ENCODE results near the gene DMC1.
"Not testable (repeated sequence)": the region's sequence is repeated elsewhere in the genome, so short reads cannot be mapped to it uniquely, and the experiment has no call there.

DMC1 gene

DNA sequence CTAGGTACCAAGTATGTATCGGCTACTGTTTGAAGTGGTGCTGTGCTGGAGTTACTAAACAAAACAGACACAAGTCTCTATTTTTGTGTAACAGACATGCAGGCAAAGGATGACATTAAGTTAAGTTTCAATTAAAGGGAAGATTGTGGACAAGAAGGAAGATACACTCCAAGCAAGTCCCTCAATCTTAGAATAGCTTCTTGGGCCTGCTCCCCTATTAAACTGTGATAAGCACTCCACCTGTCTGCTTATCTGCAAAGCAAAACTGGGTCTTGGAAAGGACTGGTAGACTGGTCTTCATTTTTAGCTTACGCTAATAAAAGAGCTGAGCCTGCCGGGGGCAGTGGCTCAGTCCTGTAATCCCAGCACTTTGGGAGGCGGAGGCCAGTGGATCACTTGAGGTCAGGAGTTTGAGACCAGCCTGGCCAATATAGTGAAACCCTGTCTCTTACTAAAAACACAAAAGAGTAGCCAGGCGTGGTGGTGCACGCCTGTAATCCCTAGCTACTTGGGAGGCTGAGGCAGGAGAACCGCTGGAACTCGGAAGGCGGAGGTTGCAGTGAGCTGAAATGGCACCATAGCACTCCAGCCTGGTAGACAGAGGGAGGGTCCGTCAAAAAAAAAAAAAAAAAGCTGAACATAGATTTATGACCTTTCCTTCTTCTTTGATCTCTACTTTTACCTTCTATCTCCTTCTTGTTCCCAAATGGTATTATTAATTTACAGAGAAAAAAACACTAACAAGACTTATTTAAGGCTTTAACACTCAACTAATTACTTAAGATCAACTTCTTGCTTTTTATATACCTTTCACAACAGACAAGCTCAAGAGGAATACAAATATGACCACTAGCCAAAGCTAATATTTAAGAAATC lies 67.9 kb downstream of the DMC1 start:
- no peak for DNase-seq (ENCODE audit: low read depth)

DNA sequence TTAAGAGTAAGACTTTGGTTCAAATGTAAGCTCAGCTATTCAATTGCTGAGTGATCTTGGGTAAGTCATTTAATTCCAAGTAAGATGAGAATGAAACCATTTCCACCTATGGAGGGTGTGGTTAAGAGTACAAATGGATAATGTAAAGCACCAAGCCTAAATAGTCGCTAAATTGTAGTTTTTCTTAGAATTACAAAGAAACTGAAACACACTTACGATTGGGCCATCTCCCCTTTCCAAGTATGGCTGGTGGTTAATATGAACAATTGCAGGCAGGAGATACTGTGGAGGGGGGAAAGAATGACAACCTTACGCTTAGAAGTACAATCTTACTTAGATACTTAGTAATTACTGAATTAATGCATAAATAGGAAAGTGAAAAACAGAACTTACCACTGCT lies 72.1 kb downstream of the DMC1 start:
- DNase-seq (ENCODE audit: low read depth) = no peak

DNA sequence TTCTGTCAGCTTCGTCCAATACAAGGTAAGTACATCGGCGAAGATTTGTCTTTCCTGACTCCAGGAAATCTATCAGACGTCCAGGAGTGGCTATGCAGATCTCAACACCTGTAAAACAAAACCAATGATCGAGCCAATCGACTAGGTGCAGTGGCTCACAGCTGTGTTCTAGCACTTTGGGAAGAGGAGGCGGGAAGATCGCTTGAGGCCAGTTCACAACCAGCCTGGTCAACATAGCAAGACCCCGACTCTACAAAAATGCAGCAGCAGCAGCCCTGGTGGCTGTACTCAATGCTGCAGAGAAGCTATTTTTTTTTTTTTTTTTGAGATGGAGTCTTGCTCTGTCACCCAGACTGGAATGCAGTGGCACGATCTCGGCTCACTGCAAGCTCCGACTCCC lies 75.0 kb downstream of the DMC1 start:
- no peak for DNase-seq (ENCODE audit: low read depth)

DNA sequence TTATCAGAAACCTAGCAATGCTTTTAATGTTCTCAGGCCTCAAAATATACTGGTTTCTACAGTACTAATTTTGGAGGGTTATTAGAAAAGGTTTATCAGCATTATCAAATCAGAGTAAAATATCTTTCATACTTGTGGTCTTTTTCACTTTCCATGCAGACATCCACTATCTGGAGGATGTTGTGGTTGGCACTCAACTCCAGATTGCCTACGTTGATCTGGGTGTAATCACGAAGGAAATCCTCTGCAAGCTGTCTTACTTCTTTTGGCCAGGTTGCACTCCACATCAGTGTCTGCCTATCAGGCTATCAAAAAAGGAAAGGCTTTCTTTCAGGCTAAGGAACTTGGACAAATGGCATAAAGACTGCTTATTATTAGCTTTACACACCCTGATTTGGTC lies 75.5 kb downstream of the DMC1 start:
- no peak for DNase-seq (ENCODE audit: low read depth)

DNA sequence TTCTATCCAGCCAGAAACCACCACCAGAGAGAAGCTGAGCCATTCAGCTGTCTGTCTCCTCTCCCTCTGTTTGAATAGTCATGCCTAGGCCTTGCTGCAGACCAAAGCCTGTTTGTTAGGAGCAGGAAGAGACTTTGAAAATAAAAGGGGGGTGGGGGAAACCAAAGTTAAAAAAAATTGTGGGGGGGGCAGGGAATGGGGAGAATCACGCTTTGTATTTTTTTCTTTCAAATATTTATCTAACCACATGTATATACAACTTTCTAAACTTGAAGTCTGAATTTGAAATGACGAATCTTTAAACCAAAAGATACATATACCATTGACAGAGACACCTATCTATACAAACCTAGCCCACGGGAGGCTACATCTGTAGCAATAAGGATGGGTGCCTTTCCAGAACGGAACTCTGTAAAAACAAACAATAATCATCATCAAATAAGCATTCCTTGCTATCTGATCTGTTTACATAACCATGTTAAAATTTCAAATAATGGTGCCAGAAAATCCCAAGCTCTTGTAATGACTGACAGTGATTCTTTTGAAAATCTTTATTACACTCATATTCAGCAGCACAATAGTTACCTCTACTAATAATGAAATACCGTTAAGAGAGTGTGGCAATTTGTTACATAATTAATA lies 78.2 kb downstream of the DMC1 start:
- no peak for DNase-seq (ENCODE audit: low read depth)

DNA sequence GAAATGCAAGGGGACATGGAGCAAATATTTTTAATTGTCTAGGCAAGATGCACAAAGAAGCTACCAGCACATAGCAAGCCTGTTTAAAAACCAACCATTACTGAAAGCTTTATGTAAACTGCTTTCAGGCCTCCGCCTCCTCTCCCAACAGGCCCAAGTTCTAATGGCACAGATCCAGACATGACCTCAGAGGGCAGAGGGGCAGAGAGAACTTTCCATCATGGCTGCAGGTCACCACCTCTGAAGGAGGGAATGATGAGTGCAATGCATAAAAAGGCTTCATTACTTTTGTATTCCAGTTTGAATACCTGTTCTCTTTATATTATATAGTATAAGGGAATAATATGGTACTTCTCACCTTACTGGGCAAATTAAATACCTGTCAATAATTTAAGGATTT lies 79.1 kb downstream of the DMC1 start:
- DNase-seq (ENCODE audit: low read depth) = no peak

DNA sequence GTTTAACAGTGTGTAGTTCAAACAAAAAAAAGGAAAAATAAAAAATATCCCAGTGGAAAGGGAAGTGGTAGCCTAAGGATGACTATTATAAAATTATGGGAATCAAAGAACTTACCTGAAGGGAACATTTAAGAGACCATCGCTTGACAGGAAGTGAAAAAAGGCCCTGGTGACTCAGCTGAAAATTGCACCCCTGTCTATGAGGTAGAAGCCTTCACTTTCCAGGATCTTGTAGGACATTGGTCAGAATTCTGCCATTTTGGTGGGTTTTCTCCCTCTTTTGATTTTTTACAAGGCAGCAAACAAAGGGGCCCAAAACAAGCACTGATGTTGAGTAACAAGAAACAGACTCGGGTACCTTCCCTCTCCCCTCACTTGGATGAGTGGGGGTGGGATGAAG lies 79.5 kb downstream of the DMC1 start:
- no peak for DNase-seq (ENCODE audit: low read depth)

DNA sequence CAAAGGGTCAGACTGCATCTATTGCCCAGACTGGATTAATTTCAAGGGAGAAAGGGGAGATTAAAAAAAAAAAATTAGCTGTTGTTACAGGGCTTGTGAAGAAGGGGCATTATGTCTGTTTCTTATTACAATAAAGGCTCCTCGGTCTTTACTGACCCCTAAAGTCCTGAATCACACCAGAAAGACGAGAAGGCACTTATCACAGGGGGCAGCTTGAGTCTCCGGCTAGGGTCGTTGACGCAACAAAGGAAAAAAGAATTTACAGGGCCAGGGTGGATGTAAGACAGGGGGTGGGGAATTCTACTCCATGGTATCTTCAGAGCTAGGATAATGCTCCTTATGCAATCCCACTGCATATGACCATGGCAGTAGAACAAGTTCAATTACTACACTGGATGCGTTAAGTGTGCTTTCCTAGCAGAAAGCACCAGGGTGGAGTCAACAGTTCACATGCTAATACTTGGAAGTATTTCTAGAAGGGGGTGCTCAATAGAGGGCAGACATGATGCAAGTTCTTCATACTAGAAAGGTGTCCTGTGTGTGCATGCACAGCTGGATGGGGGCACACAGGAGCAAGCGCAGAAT lies 80.3 kb downstream of the DMC1 start:
- DNase-seq (ENCODE audit: low read depth) = no peak

DNA sequence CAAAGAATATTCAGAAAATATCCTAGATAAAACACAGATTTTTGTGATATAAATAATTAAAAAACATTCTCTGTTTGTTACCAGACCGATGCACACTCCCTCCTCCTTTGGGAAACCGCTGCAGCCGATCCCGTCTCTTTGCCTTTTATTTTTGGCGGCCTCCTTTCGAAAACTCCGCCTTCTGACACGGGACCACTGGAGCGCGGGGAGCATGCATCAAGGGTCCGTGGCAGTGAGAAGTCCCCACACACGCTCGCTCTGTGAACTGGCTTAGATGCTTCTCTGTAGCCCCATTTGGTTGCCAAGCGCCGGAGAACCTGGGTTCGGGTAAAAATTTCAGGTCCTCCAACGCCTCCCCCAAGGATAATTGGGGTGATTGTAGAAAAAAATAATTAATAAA lies 80.8 kb downstream of the DMC1 start:
- no peak for DNase-seq (ENCODE audit: low read depth)

DNA sequence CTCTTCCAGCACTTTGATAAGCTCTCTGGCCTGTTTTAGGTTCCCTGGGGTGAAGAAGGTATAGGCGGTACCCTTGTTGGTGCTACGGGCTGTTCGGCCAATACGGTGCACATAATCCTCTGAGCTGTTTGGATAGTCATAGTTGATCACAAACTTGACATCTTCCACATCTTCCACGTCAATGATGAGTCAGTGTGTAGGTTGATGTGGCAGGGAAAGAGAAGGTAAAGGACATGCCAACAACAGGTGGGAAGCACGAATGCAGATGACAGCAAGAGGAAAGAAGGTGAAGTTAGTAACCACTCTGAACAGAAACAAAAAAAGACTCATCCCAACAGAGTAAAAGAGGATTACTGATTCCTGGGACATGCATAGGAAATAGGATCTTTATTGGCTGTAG lies 82.0 kb downstream of the DMC1 start:
- no peak for DNase-seq (ENCODE audit: low read depth)

DNA sequence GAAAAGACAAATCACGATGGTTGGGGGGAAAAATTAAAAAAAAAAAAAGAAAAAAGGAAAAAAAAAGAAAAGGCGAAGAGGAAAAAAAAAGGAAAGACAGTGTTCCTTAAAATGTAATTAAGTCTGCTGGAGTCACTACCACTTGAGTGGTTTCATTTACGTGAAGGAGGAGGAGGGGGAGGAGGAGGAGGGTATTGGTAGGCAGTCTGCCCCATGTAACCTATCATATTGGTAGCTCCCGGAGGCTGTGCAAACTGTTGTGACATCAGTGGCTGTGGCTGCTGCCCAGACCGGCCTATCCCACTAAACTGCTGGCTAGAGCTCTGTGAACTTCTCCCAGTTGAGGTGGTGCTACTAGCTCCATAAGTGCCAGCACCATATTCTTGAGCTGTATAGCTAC lies 84.2 kb downstream of the DMC1 start:
- DNase-seq (ENCODE audit: low read depth) = no peak

DNA sequence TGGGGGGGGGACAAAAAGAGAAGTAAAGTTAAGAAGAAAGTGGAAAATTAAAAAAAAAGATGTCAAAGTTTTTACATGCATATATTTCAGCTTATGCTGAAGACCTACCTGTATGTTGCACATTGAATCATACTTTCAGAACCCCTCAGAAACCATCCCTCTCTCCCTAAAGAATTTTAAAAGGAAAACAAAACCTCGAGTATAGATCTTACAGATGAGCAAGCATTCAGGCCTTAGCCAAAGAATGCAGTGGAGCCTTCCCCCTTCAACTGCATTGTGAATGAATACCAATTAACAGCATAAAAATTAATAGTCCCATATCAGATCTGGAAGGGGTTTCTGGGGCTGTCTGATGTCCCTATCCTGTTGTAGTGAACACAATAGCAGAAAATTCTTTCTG lies 85.7 kb downstream of the DMC1 start:
- no peak for DNase-seq (ENCODE audit: low read depth)

DNA sequence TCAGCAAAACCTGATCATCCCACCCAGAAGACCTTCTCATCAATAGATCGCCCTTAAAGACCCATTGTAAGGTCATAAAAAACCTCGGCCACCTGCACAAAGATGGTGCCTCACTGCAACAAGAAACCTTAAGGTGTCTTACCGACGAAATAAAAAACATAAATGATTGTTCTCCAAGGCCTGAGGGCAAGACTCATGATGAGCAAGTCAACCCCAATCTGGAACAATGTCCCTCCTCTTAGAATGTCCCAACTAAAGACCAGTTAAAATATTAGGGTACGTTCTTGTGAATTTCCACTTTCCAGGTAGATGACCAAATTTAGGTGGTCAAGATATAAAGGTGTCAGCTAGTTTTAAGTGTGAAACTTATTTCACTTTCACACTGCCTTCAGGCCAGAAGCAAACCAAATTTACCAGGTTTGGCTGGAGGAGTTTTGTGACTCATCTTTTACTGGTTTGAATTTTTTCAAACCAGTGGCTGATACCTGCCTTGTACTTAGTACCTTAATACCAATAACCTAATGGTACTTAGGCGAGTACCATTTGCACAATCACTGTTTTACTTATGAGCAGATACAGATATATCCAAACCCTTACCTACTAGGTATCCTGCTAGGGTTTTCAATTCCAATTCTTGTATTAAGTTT lies 87.2 kb downstream of the DMC1 start:
- DNase-seq (ENCODE audit: low read depth) = no peak

DNA sequence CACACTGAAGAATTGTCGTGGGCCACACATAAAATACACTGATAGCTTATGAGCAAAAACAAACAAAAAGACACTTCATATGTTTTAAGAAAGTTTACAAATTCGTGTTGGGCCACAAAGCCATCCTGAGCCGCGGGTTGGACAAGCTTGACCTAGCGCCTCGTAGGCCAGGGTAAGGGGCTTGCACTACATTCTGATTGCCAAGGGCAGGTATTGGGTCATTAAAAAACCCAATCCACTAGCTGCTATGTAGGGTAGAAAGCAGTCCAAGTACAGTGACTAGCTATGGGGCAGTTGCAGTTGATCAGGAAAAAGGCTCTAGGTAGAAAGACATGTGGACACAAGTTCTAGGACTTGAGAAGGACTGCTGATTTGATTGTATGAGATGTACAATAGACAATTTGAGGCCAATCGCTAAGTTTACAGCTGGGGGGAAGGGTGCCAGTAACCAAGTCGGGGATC lies 88.1 kb downstream of the DMC1 start:
- no peak for DNase-seq (ENCODE audit: low read depth)

DNA sequence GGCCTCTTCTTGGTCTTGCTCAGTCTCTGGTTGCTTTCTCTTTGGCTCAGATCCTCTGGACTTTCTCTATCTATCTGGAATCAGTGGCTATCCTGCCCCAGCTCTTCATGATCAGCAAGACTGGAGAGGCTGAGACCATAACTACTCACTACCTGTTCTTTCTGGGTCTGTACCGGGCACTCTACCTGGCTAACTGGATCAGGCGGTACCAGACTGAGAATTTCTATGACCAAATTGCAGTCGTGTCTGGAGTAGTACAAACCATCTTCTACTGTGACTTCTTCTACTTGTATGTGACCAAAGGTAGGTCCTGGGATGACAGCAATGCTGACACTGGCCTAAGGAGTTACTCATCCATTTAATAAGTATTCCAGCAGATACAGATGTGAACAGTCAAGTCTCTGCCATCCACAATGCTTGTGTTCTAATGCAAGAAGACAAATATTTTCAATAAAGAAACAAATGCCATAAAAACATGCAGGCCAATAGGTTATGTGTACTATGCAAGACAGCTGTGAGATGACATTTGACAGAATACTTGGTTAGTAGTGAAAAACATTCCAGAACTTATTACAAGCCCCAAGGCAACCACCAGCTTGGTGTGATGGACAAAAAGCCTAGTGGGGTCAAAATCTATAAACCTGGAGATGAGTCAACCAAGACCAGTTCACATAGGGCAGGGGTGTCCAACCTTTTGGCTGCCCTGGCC lies 88.7 kb downstream of the DMC1 start:
- DNase-seq (ENCODE audit: low read depth) = no peak

DNA sequence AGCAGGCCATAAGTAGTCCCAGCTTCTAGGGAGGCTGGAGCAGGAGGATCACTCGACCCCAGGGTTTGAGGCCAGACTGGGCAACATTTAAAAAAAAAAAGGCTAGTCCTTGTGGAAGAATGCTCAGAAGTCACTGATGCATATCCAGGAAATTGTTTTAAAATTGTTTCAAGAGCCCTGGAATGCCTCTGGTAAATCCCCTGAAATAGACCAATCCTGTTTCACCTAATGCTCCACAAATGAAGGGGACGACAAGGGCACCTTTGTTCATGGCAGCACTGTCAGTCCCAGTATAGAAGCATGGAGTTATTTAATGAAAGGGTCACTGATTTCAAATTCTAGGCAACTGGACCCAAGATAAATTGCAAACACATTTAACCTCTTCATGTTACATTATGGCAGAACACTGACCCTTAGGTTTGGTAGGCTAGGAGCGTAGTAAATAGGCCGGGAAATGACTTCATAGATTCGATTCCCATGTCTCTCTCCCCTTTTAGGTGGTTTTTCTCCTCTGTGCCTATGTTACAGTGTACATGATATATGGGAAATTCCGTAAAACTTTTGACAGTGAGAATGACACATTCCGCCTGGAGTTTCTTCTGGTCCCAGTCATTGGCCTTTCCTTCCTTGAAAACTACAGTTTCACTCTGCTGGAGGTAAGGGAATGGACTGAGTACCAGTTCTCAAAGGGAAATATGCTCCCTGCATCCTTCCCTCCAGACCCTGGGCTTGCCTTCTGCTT lies 90.7 kb downstream of the DMC1 start:
- DNase-seq (ENCODE audit: low read depth) = no peak

DNA sequence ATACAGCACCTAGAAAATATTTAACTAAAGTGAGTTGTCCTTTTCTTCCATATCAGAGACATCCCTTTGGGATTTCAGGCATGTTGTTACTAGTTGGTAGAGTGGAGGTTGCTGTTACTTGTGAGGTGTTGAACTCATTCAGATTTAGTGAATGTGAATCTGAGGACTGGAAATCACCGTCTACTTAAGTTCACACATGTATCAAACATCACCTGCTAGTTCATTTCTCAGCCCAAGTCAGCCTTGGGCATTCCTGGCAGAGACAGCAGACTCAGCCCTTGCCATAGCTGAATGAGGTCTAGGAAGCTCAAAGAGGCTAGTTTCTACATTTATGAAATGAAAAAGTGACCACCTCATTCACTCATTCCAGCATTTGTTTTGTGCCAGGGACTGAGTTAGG lies 92.4 kb downstream of the DMC1 start:
- no peak for DNase-seq (ENCODE audit: low read depth)

DNA sequence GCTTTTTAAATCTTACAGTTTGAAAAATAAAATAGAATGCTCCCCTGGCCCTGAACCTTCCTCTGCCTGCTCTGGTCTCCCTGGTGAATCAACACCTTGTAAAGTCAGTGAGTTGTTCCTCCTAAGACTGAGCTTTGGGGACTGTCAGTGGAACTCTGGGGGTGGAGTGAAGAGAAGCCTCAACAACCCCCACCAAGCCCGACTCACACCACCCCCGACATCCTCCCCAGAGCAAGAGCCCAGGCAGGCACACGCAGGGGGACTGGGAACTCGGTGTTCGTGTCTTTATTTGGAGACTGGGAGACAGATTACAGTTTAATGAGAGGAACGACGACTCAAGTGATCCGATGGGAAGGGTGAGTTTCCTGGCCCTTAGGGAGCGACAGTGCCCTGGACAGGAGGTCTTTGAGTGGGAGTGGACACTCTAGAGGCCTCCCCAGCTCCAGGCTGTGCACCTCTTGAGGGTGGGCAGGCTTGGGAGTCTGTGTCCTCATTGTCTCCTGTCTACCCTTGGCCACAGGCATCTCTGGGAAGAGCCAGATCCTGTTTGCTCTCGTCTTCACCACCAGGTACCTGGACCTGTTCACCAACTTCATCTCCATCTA lies 95.9 kb downstream of the DMC1 start:
- DNase-seq (ENCODE audit: low read depth) = no peak

DNA sequence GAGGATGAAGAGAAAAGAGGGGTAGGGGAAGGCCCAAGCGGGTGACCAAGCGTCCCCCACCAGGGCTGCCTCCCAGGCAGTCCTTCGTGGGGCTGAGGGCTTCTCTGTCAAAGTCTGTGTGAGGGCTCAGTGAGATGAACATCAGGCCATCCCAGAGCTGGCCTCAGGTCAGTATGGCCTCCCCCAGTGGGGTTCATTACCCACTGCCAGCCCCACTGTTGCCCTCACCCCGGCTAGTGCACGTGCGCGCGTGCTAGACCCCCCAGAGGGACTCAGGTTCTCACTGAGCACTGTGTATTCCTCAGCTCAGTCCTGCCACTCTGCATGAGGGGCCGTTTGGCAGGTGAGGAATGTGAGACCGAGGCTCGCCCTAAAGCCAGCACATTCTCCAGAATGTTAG lies 98.7 kb downstream of the DMC1 start:
- no peak for DNase-seq (ENCODE audit: low read depth)

DNA sequence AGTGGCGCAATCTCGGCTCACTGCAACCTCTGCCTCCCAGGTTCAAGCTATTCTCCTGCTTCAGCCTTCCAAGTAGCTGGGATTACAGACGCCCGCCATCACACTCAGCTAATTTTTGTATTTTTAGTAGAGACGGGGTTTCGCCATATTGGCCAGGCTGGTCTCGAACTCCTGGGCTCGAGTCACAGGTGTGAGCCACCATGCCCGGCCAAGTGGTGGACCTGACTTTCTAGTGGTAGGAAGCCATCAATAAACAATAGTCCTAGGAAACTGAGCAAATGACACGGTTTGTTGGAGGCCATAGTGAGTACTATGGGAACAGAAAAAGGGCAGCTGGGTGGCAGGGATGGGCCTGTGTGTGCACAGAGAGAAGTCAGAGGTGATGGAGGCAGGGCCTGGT lies 99.8 kb downstream of the DMC1 start:
- DNase-seq (ENCODE audit: low read depth) = not testable (repeated sequence)

DNA sequence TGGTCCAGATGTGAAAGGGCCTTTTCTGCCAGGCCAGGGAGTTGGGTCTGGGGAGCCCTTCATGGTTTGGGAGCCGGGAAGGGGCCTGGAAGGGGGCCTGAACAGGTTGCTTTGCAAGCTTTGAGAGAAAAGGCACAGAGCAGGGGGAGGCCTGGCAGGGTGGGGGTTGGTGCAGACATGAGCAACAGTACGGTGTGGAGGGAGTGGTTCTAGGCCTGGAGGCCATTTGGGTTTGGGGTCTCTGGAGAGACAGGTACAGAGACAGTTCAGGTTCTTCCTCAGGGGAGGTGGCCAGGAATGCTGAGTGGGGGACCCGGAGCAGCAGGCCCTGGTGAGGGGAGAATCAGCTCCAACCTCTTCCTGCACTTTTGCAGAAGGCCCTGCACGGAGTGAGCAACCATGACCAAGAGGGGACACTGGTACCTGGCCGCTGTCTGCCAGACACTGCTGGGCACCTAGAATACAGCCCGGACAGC lies 100.6 kb downstream of the DMC1 start:
- no peak for DNase-seq (ENCODE audit: low read depth)

Data from GM04503 (cell line).